Activated B cell treated with CpG ODN at 0.5 μM for 24 hours (primary cell): ENCODE measurements around the gene LDLRAD4. TPM values are rescaled to one million over a fixed set of nuclear protein-coding genes. Genes with fewer than 3 reads are reported as not detected.

ENCODE experiments used
- ATAC-seq: fragments of 200-7000 bp; cut with Tn5 transposase; one replicate; pipeline ENCODE4 v1.10.0; 2021; ENCODE audit warnings: low read depth, mild to moderate bottlenecking, moderate library complexity
- CTCF ChIA-PET: fragments of 350-600 bp; sonication (Branson Sonifier 250); formaldehyde crosslinking; loops from one replicate; lab custom pipeline; 2021; ENCODE audit warnings: antibody characterized with exemption; lab: Charles Lee
- POLR2A ChIA-PET: fragments of 350-600 bp; sonication (Branson Sonifier 250); formaldehyde crosslinking; loops from one replicate; lab custom pipeline; 2021; ENCODE audit warnings: antibody characterized with exemption; lab: Charles Lee
- DNase-seq: peaks from one replicate; pipeline ENCODE4 v3.0.0; 2022
- H3K27ac Mint-ChIP-seq: one replicate; pipeline ENCODE4 v1.8.0; 2020; ENCODE audit warnings: mixed read lengths
- H3K27me3 Mint-ChIP-seq: one replicate; pipeline ENCODE4 v1.8.0; 2021; ENCODE audit warnings: mixed read lengths
- H3K36me3 Mint-ChIP-seq: one replicate; pipeline ENCODE4 v1.8.0; 2021; ENCODE audit warnings: low read depth, mixed read lengths
- H3K4me1 Mint-ChIP-seq: one replicate; pipeline ENCODE4 v1.8.0; 2021; ENCODE audit warnings: mixed read lengths
- H3K4me3 Mint-ChIP-seq: one replicate; pipeline ENCODE4 v1.8.0; 2020; ENCODE audit warnings: mild to moderate bottlenecking, mixed read lengths
- H3K9me3 Mint-ChIP-seq: one replicate; pipeline ENCODE4 v1.8.0; 2020; ENCODE audit warnings: mixed read lengths
- CTCF ChIP-seq: fragments of 200-600 bp; IDR thresholded peaks from one replicate; pipeline ENCODE4 v1.8.0; 2022; ENCODE audit warnings: antibody characterized with exemption, mild to moderate bottlenecking
- intact Hi-C: fragments of 100-400 bp; cut with micrococcal nuclease; formaldehyde crosslinking; loops from one replicate; pipeline ENCODE4 v1.15.1; 2024
- total RNA-seq: library from RNA; stranded (reverse); gene quantifications from 2 replicates; pipeline ENCODE4 v1.2.3, GENCODE V29; 2022

Gene LDLRAD4
- total RNA-seq, 1 donor from 2014 or later, result 66.9 TPM

DNA sequence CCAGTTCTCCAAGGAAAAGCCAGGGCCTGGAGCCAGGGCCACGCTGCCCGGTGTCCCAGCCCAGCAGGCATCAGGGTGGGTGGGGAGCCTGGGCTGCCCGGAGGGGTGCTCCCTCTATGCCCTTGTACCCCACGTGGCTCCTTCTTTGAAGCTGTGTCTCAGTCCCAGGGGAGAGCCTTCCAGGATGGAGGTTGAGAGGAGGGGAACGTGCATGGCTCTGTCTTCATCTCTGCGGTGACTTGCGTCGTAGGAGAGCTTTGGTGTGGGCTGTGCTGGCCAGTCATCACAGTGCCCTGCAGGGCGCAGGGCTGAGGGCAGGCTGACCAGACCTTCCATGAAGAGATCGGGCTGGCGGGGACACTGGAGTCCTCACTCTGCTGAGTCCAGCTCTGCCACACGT, 197.2 kb downstream of the LDLRAD4 start:
- Mint-ChIP-seq H3K9me3 (peaks cover 7% of the 10 kb centered on the region), H3K4me3 (no peak overlapping the region), H3K36me3 (no peaks in the 10 kb centered on the region), H3K27ac (no peak overlapping the region), H3K4me1 (peaks cover 2% of the 10 kb centered on the region), H3K27me3 (peaks cover 3% of the 10 kb centered on the region)
- DNase-seq, result no peak
- CTCF ChIA-PET, result no interaction called here
- POLR2A ChIA-PET, result no interaction called here
- intact Hi-C loops, result no loop called here
- no peak for TF ChIP-seq CTCF
- no peak for ATAC-seq

DNA sequence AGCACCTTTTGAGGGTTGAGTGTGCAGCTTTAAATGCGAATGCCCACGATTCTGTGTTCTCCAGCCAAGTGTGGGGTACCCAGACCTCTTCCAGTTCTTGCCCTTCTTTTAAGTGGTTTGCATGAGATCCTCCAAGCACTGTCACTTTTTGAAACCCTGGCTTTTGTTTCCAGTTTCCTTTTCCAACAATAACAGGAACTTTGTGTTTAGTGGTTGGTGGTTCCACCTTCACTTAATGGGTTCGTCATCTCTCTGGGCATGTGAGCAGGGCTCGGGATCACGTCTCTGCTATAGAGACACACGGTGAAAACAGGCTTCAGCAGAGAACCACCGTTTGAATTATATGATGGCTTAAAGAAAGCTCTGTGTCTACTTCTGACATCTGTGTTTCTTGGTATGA, 197.6 kb downstream of the LDLRAD4 start:
- intact Hi-C loops, result no loop called here
- Mint-ChIP-seq H3K9me3 (peaks cover 7% of the 10 kb centered on the region), H3K4me1 (peaks cover 2% of the 10 kb centered on the region), H3K27me3 (peaks cover 3% of the 10 kb centered on the region), H3K27ac (no peak overlapping the region), H3K4me3 (no peak overlapping the region), H3K36me3 (no peaks in the 10 kb centered on the region)
- ATAC-seq (no peak), DNase-seq (no peak)
- TF ChIP-seq CTCF, result no peak
- POLR2A ChIA-PET, result no interaction called here
- CTCF ChIA-PET, result no interaction called here

GRCh38 chr18:13416848-13417247, 198.3 kb downstream of the LDLRAD4 start:
- Mint-ChIP-seq H3K4me3 (no peak overlapping the region), H3K27me3 (peaks cover 3% of the 10 kb centered on the region), H3K4me1 (peaks cover 2% of the 10 kb centered on the region), H3K36me3 (no peaks in the 10 kb centered on the region), H3K27ac (no peak overlapping the region), H3K9me3 (peaks cover 7% of the 10 kb centered on the region)
- ChIA-PET POLR2A (no interaction called here), CTCF (no interaction called here)
- no peak for TF ChIP-seq CTCF
- no peak for ATAC-seq
- intact Hi-C loops, result no loop called here
- DNase-seq, result no peak

- intact Hi-C loops, result no loop called here
- H3K27me3 Mint-ChIP-seq, result peaks cover 3% of the 10 kb centered on the region
- DNase-seq, result no peak
- H3K36me3 Mint-ChIP-seq, result no peaks in the 10 kb centered on the region
- ChIA-PET POLR2A (no interaction called here), CTCF (no interaction called here)
- no peak overlapping the region for H3K4me3 Mint-ChIP-seq
- peaks cover 2% of the 10 kb centered on the region for H3K4me1 Mint-ChIP-seq
- TF ChIP-seq CTCF, result no peak
- no peak for ATAC-seq
- H3K9me3 Mint-ChIP-seq, result no peaks in the 10 kb centered on the region
- H3K27ac Mint-ChIP-seq, result no peak overlapping the region
Observed at GRCh38 chr18:13418013-13418710, 199.6 kb downstream of the LDLRAD4 start.

DNA sequence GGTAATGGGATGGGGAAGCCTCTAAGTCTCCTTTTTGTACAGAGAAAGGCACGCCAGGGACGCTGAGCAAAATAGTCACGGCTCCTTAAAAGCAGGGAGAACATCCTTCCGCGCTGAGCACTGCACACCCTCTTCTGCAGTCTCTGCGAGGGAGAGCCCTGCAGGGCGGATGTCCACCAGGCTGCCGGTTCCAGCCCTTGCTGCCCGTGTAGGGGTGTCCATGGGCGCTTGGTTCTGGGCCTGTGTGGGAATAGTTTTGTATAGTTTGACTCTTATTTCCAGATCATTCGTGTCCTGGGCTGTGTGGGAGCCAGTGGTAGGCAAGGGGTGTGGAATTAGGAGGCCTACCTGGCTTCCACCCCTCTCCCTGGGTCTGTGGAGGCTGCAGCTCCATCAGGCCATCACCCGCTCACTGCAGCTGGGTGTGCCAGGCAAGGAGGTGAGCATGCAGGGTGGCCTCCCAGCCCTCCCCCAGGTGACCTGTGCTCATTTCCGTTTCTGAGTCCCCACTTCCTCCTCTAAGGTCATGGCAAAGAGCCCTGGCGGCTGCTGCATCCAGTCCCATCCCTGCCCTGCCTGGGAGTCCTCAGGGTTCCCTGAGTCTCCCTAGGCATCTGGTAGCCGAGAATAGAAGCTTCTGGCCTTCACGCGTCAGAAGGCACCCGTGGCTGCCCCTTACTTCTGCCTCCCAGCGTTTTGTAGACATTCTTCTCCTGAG, 202.6 kb downstream of the LDLRAD4 start:
- ChIA-PET POLR2A (no interaction called here), CTCF (no interaction called here)
- Mint-ChIP-seq H3K9me3 (no peaks in the 10 kb centered on the region), H3K27me3 (peaks cover 3% of the 10 kb centered on the region), H3K4me3 (no peak overlapping the region), H3K4me1 (peaks cover 2% of the 10 kb centered on the region), H3K36me3 (no peaks in the 10 kb centered on the region), H3K27ac (no peak overlapping the region)
- ATAC-seq (no peak), DNase-seq (no peak)
- intact Hi-C loops, result no loop called here
- TF ChIP-seq CTCF, result no peak
